Measurements from ENCODE around the gene SIVA1. TPM values are rescaled to one million over a fixed set of nuclear protein-coding genes. Genes with fewer than 3 reads are reported as not detected.

Gene SIVA1
- total RNA-seq, 1 donor from 2014 or later: 90.1 TPM

- H3K27me3 Mint-ChIP-seq: no peaks in the 10 kb centered on the region
- H3K27ac Mint-ChIP-seq: no peak overlapping the region
- no peaks in the 10 kb centered on the region for H3K36me3 Mint-ChIP-seq
- H3K4me1 Mint-ChIP-seq (ENCODE audit: unreplicated experiment): no peaks in the 10 kb centered on the region
- H3K4me3 Mint-ChIP-seq: no peak overlapping the region
- no peak for DNase-seq (ENCODE audit: extremely low spot score, unreplicated experiment)
- H3K9me3 Mint-ChIP-seq: no peaks in the 10 kb centered on the region
- no peak for TF ChIP-seq CTCF (conservative IDR thresholded peaks at IDR 0.05)
Measured at GRCh38 chr14:104779776-104780512, 27.0 kb downstream of the SIVA1 start.

- no peak overlapping the region for H3K27ac Mint-ChIP-seq
- TF ChIP-seq CTCF (conservative IDR thresholded peaks at IDR 0.05): no peak
- H3K36me3 Mint-ChIP-seq: no peaks in the 10 kb centered on the region
- H3K27me3 Mint-ChIP-seq: no peaks in the 10 kb centered on the region
- no peaks in the 10 kb centered on the region for H3K9me3 Mint-ChIP-seq
- H3K4me3 Mint-ChIP-seq: no peak overlapping the region
- DNase-seq (ENCODE audit: extremely low spot score, unreplicated experiment): no peak
- H3K4me1 Mint-ChIP-seq (ENCODE audit: unreplicated experiment): no peaks in the 10 kb centered on the region
Measured at GRCh38 chr14:104780513-104781030, 27.6 kb downstream of the SIVA1 start.

GRCh38 chr14:104781271-104782077 is 28.5 kb downstream of the SIVA1 start:
- H3K27me3 Mint-ChIP-seq: no peaks in the 10 kb centered on the region
- H3K9me3 Mint-ChIP-seq: no peaks in the 10 kb centered on the region
- H3K4me3 Mint-ChIP-seq: no peak overlapping the region
- TF ChIP-seq CTCF (conservative IDR thresholded peaks at IDR 0.05): no peak
- no peaks in the 10 kb centered on the region for H3K4me1 Mint-ChIP-seq (ENCODE audit: unreplicated experiment)
- H3K27ac Mint-ChIP-seq: no peak overlapping the region
- no peaks in the 10 kb centered on the region for H3K36me3 Mint-ChIP-seq
- DNase-seq (ENCODE audit: extremely low spot score, unreplicated experiment): no peak

GRCh38 chr14:104782086-104782807 is 29.3 kb downstream of the SIVA1 start:
- DNase-seq (ENCODE audit: extremely low spot score, unreplicated experiment): no peak
- Mint-ChIP-seq H3K9me3 (no peaks in the 10 kb centered on the region), H3K36me3 (no peaks in the 10 kb centered on the region), H3K4me3 (no peak overlapping the region), H3K27me3 (no peaks in the 10 kb centered on the region), H3K27ac (no peak overlapping the region), H3K4me1 (ENCODE audit: unreplicated experiment) (no peaks in the 10 kb centered on the region)
- no peak for TF ChIP-seq CTCF (conservative IDR thresholded peaks at IDR 0.05)

GRCh38 chr14:104782808-104783139 is 29.8 kb downstream of the SIVA1 start:
- no peak for DNase-seq (ENCODE audit: extremely low spot score, unreplicated experiment)
- Mint-ChIP-seq H3K27me3 (no peaks in the 10 kb centered on the region), H3K4me3 (no peak overlapping the region), H3K27ac (no peak overlapping the region), H3K36me3 (no peaks in the 10 kb centered on the region), H3K9me3 (no peaks in the 10 kb centered on the region), H3K4me1 (ENCODE audit: unreplicated experiment) (no peaks in the 10 kb centered on the region)
- no peak for TF ChIP-seq CTCF (conservative IDR thresholded peaks at IDR 0.05)
